ENCODE measurements around the gene RNF214. TPM values are rescaled to one million over a fixed set of nuclear protein-coding genes. Genes with fewer than 3 reads are reported as not detected.

RNF214 gene
- total RNA-seq, 1 donor from 2014 or later: 43.0 TPM

- Mint-ChIP-seq H3K36me3 (ENCODE audit: unreplicated experiment) (peaks cover 4% of the 10 kb centered on the region), H3K27me3 (ENCODE audit: unreplicated experiment) (peaks cover 3% of the 10 kb centered on the region), H3K4me3 (ENCODE audit: unreplicated experiment) (no peak overlapping the region), H3K4me1 (ENCODE audit: low read depth, unreplicated experiment) (no peaks in the 10 kb centered on the region), H3K27ac (ENCODE audit: unreplicated experiment) (no peak overlapping the region), H3K9me3 (ENCODE audit: unreplicated experiment) (peaks cover 3% of the 10 kb centered on the region)
- DNase-seq: peak; percentile 6
- no peak for TF ChIP-seq CTCF (IDR thresholded peaks at IDR 0.05; ENCODE audit: partially characterized antibody, unreplicated experiment)
Observed at GRCh38 chr11:117187007-117187406, 45.5 kb upstream of the RNF214 start.

GRCh38 chr11:117187428-117187798 lies 45.1 kb upstream of the RNF214 start:
- DNase-seq: peak; percentile 8
- H3K4me3 Mint-ChIP-seq (ENCODE audit: unreplicated experiment): no peak overlapping the region
- H3K27ac Mint-ChIP-seq (ENCODE audit: unreplicated experiment): no peak overlapping the region
- TF ChIP-seq CTCF (IDR thresholded peaks at IDR 0.05; ENCODE audit: partially characterized antibody, unreplicated experiment): no peak
- peaks cover 4% of the 10 kb centered on the region for H3K36me3 Mint-ChIP-seq (ENCODE audit: unreplicated experiment)
- H3K27me3 Mint-ChIP-seq (ENCODE audit: unreplicated experiment): peaks cover 3% of the 10 kb centered on the region
- peaks cover 3% of the 10 kb centered on the region for H3K9me3 Mint-ChIP-seq (ENCODE audit: unreplicated experiment)
- H3K4me1 Mint-ChIP-seq (ENCODE audit: low read depth, unreplicated experiment): no peaks in the 10 kb centered on the region

GRCh38 chr11:117187799-117188481 lies 44.5 kb upstream of the RNF214 start:
- DNase-seq: peak; percentile 6
- no peaks in the 10 kb centered on the region for H3K4me1 Mint-ChIP-seq (ENCODE audit: low read depth, unreplicated experiment)
- no peak for TF ChIP-seq CTCF (IDR thresholded peaks at IDR 0.05; ENCODE audit: partially characterized antibody, unreplicated experiment)
- no peak overlapping the region for H3K27ac Mint-ChIP-seq (ENCODE audit: unreplicated experiment)
- H3K27me3 Mint-ChIP-seq (ENCODE audit: unreplicated experiment): peaks cover 3% of the 10 kb centered on the region
- H3K4me3 Mint-ChIP-seq (ENCODE audit: unreplicated experiment): no peak overlapping the region
- H3K36me3 Mint-ChIP-seq (ENCODE audit: unreplicated experiment): peaks cover 4% of the 10 kb centered on the region
- H3K9me3 Mint-ChIP-seq (ENCODE audit: unreplicated experiment): peaks cover under 1% of the 10 kb centered on the region

GRCh38 chr11:117188620-117189081 lies 43.8 kb upstream of the RNF214 start:
- H3K27me3 Mint-ChIP-seq (ENCODE audit: unreplicated experiment): peaks cover 3% of the 10 kb centered on the region
- H3K36me3 Mint-ChIP-seq (ENCODE audit: unreplicated experiment): peaks cover 4% of the 10 kb centered on the region
- no peaks in the 10 kb centered on the region for H3K9me3 Mint-ChIP-seq (ENCODE audit: unreplicated experiment)
- no peaks in the 10 kb centered on the region for H3K4me1 Mint-ChIP-seq (ENCODE audit: low read depth, unreplicated experiment)
- no peak for TF ChIP-seq CTCF (IDR thresholded peaks at IDR 0.05; ENCODE audit: partially characterized antibody, unreplicated experiment)
- H3K4me3 Mint-ChIP-seq (ENCODE audit: unreplicated experiment): no peak overlapping the region
- DNase-seq: peak; percentile 9
- no peak overlapping the region for H3K27ac Mint-ChIP-seq (ENCODE audit: unreplicated experiment)

GRCh38 chr11:117189191-117189940 lies 43.1 kb upstream of the RNF214 start:
- Mint-ChIP-seq H3K4me3 (ENCODE audit: unreplicated experiment) (no peak overlapping the region), H3K9me3 (ENCODE audit: unreplicated experiment) (no peaks in the 10 kb centered on the region), H3K36me3 (ENCODE audit: unreplicated experiment) (peaks cover 4% of the 10 kb centered on the region), H3K27ac (ENCODE audit: unreplicated experiment) (no peak overlapping the region), H3K4me1 (ENCODE audit: low read depth, unreplicated experiment) (no peaks in the 10 kb centered on the region), H3K27me3 (ENCODE audit: unreplicated experiment) (peaks cover 1% of the 10 kb centered on the region)
- DNase-seq: peak; percentile 3
- TF ChIP-seq CTCF (IDR thresholded peaks at IDR 0.05; ENCODE audit: partially characterized antibody, unreplicated experiment): no peak

Data from glutamatergic neuron (in vitro differentiated cells).